NCI-H748 (cell line): ENCODE measurements around the gene STUM.
"Not testable (repeated sequence)": the region's sequence is repeated elsewhere in the genome, so short reads cannot be mapped to it uniquely, and the experiment has no call there.

Experiments used
- DNase-seq: peaks from one replicate; lab custom pipeline; 2025; ENCODE audit not compliant: unreplicated experiment; lab: John Stamatoyannopoulos, UW

The STUM gene

DNA sequence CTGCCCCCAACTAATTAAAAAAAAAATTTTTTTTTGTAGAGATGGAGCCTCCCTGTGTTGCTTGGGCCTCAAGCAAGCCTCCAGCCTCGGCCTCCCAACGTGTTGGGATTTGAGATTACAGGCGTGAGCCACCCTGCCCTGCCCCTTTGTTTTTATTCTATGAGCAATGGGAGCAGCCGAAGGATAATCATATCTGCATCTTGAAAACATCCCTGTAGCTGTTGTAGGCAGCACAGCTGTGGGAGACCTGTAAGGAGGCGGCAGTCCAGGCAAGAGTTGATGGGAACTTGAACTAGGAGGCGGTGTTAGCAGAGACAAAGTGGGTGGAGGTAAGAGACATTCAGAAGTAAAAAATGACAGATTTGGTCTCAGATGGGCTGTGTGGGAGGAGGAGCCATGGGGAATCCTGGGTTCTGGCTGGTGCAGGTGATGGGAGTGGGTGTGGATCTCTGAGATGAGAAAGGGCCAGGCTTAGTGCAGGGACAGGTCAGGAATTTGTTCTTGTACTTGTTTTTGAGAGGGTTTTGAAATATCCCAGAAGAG is 31.3 kb downstream of the STUM start:
- DNase-seq: no peak

DNA sequence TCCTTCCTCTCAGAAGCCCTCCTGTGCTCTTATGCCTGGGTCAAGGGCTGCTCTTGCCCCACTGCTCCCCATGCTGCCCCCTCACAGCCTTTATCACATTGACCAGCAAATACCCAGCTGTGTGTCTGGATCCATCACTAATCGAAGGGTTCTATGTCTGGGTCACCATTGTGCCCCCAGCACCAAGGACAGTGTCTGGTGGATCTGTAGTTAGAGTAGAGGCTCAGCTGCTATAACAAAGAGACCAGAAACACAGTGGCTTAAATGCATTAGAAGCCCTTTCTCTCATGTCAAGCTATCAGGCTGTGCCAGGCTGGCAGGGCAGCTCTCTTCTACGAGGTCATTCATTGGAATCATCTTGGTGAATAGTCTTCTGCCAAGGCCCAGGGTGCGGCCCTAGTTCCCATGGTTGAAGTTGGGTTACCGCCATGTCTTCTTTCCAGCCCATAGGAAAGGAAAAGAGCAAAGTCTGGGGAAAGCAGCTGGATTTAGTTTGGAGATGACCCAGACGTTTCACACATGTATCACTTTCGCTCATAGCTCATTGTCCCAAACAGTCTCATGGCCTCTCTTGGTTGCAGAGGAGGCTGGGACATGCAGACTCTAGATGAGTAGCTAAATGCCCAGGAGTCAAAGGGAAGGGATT is 32.2 kb downstream of the STUM start:
- DNase-seq: no peak

DNA sequence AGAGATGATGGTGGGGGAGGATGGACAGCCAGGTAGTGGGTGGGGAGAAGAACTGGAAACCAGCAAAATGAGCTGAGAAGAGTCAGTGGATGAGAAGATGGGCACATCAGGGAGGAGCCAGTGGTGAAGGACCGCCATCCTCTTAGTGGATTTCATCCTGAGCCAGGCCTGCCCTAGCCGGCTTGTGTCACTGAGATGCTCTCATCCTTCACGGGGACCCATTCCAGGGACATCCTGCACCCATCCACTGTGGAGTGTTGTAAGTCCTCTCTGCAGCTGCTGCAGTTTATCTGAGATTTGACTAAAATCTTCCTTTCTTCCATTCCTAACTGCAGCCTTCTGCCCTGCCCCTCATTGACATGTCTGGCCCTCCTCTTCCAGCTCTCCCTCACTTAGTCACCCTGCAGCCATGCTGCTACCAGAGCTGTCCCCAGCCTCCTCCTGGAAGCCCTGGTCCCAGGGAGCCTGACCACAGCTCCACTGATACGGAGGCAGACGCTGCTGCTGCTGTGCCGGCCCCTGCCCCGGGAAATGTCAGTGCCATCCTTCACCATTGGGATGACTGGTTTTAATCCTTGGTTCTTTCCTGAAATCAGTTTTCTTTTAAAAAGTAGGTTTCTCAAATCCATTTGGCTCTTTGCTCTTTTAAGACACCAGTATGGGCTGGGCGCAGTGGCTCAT is 33.2 kb downstream of the STUM start:
- no peak for DNase-seq

DNA sequence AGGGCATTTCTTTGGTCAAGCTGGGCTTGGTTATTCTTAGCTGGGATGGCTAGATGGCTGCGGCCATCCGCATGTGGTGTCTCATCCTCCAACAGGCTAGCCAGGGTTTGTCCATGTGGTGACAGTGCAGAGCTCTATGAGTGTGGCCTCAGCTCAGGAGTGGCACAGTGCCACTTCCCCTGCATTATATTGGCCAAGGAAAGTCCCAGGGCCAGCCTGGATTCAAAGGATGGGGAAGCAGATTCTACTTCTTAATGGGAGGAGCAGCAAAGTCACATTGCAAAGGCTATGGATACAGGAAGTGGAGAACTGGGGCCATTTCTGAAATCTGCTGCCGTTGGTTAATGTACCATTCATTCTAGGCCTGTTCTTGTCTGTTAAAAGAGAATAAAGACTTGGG is 34.4 kb downstream of the STUM start:
- DNase-seq: no peak

DNA sequence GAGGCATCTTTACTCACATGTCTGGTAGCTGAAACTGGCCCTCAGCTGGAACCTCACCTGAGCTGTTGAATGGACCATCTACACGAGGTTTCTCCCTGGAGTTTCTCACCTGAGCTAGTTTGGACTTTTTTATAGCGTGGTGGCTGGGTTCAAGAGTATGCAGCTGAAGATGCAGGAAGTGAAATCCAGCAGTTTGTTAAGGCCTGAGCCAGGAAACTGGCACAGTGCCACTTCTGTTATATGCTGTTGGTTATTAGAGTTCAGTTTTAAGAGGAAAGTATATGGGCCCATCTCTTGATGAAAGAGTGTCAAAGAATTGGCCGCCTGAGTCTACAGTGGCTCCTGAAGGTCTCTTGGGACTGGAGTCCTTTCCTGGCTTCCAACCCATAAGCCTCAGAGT is 35.6 kb downstream of the STUM start:
- DNase-seq: no peak

DNA sequence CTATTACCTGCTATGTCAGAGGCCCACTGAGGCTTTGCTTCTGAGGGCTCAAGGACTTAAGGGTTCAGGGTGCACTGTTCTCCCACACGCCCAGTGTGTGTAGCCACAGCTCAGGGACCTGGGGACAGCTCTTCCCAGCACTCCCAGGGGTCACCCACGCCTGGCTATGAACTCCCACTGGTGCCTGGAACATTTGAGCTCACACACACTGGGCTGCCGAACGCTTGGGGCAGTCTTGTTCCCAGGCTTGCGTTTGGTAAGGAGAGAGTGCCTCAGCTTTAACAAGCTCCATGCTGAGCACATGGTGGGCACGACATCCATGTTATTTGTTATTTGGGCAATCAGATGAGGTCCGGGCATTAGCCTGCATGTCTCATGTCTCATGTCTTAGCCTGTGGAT is 37.6 kb downstream of the STUM start:
- no peak for DNase-seq

DNA sequence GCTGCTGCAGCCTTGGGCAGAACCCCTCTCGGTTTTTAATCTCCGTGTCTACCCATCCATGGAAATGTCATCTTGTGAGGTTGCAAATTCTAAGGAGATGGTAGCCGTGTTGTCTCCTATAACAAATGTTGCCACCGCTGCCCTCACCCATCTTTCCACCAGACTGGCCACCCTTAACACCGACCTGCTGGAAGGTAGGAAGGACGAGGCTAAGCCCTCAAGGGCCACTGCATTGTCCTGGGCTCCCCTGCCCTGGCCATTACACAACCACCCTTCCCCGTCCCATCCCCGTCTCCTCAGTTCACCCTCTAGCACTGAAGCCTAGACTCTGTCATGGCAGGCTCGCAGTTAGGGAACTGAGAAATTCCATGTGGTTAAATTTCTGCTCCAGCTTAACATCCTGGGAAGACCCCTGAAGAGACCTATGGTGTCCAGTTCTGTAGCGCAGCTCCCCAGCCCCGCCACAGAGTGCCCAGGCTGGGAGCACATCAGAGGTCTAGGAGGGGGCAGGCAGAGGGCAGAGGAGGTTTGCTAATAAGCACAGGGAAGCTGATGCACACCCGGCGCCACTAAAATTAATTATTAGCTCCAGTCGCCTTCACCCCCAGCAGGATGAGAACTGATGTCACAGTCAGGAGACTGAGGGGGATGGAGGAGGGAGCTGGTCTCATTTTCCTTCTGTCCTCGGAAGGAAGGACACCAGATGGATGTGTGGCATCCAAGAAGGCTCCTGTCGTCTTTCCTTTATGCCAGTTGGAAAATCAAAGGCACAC is 38.3 kb downstream of the STUM start:
- DNase-seq: no peak

DNA sequence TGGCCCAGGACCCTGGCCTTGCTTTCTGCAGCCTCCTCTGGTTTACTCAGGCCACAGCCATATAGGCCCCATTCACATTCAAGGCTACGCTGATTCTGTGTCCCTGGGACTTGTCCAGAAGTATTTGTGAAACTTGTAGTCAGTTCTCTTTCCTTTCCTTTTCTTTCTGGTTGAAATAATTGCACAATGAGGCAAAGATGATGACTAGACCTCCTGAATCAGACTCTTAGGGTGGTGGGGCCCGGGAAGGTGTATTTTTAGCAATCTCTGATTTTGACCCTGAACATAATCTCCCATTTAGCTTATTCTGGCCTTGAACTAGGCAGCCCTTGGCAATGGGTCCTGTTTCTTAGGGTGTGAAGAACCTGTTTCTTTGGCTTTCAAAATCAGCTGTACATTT is 39.9 kb downstream of the STUM start:
- DNase-seq: no peak

DNA sequence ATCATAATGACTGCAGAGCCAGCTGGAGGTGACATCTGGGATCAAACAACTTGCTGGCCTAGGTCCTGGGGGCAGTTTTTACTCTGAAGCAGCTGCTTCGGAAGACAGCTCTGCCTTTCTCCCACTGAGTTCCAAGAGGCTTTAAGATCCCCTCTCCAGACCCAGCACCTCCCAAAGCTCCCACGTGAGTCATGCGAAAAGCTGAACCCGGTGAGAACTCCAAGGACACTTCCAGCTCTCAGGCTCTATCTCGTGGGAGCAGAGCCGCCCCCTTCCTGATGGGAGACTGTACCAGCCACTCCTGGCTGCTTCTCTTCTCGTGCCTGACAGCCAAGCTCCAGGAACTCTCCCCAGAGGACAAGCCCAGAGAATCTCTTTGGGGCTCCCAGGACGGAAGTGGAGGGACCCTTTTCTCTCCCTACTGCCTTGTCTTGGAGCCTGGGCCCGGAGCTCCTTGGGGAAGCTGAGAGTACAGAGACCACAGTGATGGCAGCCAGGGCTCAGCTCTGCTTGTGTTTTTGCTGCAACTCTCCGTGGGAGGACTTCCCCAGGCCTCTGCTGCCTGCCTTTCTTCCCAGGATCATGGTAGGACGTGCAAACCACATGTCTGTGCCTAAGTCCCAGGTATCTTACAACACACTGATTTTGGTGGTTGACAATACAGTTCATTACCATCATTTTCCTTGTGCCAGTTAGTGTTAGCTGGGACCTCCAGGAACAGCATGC is 40.6 kb downstream of the STUM start:
- DNase-seq: no peak

DNA sequence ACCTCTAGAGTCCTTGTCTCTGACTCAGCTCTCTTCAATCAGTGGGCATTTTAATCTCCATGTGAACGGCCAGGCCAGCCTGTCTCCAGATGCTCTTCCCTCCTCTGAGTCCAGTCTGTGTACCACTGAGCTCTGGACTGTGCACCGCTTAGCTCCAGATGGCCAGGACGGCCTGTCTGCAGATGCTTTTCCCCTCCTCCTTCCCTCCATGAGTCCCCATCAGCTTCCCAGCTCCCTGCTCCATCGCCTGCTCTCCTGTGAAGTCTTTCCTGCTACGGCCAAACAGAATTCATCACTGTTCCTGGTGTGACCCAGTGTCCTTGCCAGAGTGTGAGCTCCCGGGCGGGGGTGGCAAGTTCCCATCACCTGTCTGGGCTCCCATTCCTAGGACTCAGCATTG is 42.0 kb downstream of the STUM start:
- DNase-seq: no peak

DNA sequence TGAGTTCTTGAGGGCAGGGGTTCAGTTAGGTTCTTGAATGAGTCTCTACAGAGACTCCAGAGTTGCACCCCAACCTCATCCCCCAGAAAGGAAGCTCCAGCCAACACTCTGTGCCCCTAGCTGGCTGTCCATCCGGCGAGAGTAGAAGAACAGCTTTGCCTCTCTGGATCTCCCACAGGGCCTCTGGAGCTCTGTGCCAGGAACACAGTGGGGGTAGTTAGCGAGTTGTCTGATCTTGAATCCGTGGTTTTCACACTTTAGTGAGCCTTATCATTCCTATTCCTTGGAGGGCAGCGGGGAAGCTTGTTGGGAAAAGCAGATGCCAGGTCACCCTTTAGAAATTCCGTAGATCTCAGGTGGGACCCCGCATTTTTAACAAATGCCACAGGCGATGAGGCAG is 45.0 kb downstream of the STUM start:
- DNase-seq: no peak

DNA sequence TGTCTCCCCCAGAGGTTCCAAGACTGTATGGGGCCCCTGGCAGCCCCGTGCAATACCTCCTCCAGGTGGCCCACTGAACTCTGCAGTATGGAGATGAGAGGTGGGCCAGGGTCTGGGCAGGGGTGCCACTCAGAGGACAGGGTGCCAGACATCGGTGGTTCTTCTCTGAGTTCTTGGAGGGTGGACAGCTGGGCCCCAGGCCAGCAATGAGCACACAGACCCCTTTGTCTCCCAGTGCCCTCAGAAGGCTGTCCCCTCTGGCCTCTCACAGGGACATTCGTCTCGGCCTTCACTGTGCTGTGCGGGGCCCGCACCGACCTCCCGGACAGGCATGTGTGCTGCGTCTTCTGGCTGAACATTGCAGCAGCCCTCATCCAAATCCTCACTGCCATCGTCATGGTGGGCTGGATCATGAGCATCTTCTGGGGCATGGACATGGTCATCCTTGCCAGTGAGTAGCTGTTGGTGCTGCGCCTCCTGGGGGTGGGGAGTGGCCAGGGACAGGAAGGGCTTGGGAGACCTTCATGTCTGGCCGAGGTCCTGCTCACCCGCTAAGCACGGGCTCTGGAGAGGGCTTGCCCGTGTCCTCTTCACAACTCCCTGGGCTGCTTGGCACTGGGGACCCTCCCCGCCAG is 48.1 kb downstream of the STUM start:
- DNase-seq: no peak

DNA sequence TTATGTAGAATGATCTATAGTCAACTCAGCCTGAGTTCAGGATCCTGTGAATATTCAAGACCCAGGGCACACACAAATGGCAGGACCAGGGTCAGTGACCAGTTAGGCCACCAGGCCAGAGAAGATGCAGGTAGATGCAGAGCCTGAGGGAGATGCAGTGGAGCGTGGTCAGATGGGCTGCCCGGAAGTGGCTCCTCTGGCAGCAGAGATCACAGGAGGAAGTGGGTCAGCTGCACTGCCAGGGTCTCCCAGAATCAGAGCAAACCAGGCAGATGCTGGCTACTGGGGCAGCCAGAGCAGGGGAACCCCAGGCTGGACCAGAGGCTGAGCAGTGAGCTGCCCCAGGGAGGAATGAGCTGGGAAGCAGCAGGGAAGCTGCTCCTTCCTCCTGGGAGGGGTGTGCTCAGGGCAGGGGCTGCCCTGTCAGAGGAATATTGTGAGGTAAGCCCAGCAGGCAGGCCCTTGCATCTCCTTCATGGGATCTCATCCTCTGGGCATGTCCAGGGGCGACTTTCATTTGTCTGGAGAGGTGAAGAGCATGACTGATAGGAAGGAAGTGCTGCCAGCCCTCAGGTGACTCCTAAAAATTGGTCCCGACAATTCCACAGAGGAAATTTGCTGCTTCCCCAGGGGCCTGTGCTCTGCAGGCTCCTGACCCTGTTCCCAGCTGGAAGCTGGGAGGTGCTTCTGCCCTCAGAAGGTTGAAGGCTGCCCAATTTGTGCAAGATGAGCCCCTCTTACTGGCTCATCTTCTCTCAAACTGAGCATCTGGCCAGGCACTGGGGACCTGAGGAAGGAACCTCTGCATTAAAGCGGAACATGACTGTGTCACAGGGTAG is 49.3 kb downstream of the STUM start:
- no peak for DNase-seq

DNA sequence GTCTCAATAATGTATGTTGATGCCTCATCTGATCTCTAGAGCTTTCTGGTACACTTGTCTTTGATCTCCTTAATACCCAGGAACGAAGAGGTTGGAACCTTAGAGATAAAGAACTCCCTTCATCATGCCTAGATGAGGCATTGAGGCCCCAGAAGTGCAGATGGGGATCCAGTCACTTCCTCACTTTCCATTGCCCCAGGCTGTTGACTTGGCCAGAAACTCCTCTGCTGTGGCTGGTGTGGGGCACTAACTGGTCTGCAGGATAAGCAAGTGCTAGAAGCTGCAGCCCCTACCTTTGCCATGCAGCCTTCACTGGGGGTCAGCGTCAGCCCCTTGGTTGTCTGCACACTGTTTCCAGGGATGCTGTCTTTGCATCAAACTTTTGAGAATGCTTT is 49.9 kb downstream of the STUM start:
- DNase-seq: no peak

DNA sequence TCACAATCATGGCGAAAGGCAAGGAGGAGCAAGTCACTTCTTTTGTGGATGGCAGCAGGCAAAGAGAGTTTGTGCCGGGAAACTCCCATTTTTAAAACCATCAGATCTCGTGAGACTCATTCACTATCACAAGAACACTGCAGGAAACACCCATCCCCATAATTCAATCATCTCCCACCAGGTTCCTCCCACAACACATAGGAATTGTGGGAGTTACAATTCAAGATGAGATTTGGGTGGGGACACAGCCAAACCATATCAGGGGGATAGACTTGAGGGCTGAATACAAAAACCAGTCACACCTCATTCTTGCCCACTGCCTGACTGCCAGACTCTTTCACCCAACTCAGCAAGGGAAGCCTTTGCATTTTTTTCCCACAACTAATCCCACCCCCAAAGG is 50.4 kb downstream of the STUM start:
- not testable (repeated sequence) for DNase-seq

DNA sequence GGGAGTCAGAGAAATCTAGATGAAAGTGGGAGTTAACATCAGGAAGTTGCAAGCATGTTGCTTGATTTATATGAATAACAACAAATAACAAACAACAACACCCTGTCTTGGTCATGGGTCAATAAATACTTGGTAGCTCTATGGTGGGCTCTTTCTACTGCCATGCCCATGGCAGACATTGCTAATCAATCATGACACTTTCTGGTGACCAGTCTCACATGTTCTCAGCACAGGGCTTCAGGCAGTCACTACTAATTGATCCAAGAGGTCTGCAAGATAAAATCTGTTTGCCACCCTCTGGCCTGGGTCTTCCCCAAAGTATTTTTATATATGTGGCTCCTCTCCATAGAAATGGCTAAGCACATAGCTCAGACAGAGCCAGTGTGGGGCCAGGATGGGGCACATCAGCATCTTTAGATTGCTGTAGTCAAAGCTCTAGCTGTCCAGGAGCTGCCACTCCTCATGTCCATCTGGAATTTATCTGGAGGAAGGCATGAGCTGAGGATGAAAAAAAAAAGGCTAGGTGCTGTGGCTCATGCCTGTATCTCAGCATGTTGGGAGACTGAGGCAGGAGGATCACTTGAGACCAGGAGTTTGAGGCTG is 51.2 kb downstream of the STUM start:
- no peak for DNase-seq

DNA sequence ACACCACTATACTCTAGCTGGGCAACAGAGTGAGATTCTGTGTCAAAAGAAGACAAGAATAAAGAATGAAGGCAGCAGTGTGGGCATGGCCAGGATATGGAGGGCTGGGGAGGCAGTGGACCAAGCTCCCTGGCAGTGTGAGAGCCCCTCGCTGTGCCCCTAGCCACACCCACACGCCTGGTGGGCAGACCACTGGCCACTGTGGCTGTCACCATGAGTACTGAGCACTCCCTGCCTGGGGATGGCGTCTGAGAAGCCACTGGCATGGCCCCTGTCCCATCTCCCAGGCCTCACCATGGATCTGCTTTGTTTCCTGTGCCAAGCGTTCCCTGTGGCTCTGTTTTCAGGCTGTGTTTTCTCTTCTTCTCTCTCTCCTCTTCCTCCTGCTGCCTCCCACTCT is 51.7 kb downstream of the STUM start:
- no peak for DNase-seq

DNA sequence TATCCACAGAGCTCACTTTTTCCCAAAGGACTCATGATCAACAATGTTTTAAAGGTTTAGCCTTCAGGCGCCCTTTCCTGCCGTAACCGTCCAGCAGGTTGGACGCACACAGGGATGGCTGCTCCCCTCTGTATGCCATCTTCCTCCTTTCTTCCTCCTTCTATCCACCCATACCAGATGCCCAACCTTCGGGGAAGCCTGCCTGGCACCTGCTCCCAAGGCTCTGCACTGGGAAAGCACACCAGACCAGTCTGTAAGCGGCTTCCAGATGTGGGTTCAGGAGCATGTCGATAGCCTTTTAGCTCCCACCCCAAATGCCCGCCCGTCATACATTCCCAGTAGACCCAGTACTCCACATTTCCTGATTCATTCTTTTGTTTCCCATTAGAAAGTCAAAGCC is 52.9 kb downstream of the STUM start:
- no peak for DNase-seq

DNA sequence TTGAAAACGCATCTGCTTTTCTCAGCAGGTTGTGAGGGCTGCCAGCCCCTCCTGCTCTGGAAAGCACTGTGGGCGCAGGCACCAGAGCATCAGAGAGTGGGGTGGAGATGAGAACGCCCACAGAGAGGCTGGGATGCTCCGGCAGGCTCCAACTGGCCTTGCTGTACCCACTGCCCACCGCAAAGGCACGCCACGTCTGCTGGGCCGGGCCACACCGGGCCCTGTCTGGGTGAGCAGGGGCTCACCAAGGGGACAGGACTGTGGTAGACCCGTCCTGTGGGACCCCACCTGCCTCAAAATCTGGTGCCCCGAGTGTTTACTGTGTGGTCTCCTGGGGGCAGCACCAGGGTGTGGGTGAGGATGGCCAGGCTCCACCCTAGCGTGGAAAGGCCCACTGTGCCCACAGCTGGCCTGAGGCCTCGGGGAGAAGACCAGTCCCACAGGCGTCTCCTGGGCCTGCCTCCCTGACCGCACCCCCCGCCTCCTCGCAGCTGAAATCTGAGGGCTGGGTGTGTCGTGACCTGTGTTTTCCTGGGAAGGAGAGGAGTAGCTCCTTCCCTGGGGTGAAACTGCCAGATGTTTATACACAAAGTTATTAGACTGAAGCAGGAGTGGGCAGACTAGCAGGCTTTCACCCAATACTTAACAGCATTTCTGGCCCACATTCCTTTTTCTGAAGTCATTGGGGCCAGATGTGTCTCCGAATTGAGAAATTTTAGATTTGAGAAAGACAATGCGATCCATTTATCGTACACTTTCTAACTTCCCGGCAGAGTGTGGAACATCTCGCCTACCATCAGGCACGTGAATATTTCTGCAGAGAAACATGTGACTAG is 53.8 kb downstream of the STUM start:
- DNase-seq: no peak
